Osteoblast (primary cell): ENCODE results near the gene EGLN2. TPM values are rescaled to one million over a fixed set of nuclear protein-coding genes. Genes with fewer than 3 reads are reported as not detected.
"Not testable (repeated sequence)": the region's sequence is repeated elsewhere in the genome, so short reads cannot be mapped to it uniquely, and the experiment has no call there.

Source experiments
- DNase-seq: peaks from one replicate; pipeline ENCODE4 v3.0.0; 2011; ENCODE audit warnings: low spot score, mixed read lengths; ENCODE audit not compliant: insufficient read length; ENCODE audit errors: missing footprints
- H2AFZ ChIP-seq: 2 replicates; pipeline ENCODE4 v1.6.0; 2011; ENCODE audit warnings: mild to moderate bottlenecking, low read length
- H3K27ac ChIP-seq: 2 replicates; pipeline ENCODE4 v1.5.1; 2011; ENCODE audit warnings: mild to moderate bottlenecking, low read depth, low read length, moderate library complexity
- H3K27me3 ChIP-seq: 2 replicates; pipeline ENCODE4 v1.6.0; 2012; ENCODE audit warnings: mild to moderate bottlenecking, control low read depth, inconsistent platforms, low read length, moderate library complexity; ENCODE audit not compliant: insufficient read depth
- H3K36me3 ChIP-seq: 2 replicates; pipeline ENCODE4 v1.5.1; 2011; ENCODE audit warnings: mild to moderate bottlenecking, low read length, control low read depth, moderate library complexity; ENCODE audit not compliant: insufficient read depth
- H3K4me1 ChIP-seq: 2 replicates; pipeline ENCODE4 v1.5.1; 2011; ENCODE audit warnings: mild to moderate bottlenecking, low read length, control low read depth, moderate library complexity; ENCODE audit not compliant: insufficient read depth
- H3K4me2 ChIP-seq: 2 replicates; pipeline ENCODE4 v1.6.0; 2011; ENCODE audit warnings: mild to moderate bottlenecking, low read length; ENCODE audit not compliant: insufficient read depth
- H3K4me3 ChIP-seq: fragments of 200-600 bp; sonication (generic); 3 replicates; pipeline ENCODE4 v1.5.1; 2012; ENCODE audit warnings: mild to moderate bottlenecking, low read length, inconsistent platforms; ENCODE audit not compliant: insufficient read depth
- H3K79me2 ChIP-seq: 2 replicates; pipeline ENCODE4 v1.6.0; 2012; ENCODE audit warnings: mild to moderate bottlenecking, low read length, control low read depth, inconsistent platforms; ENCODE audit not compliant: insufficient read depth
- H3K9me3 ChIP-seq: 2 replicates; pipeline ENCODE4 v1.5.1; 2011; ENCODE audit warnings: low read depth, low read length, control low read depth
- H4K20me1 ChIP-seq: 2 replicates; pipeline ENCODE4 v1.6.0; 2012; ENCODE audit warnings: mild to moderate bottlenecking, low read length, control low read depth; ENCODE audit not compliant: insufficient read depth
- total RNA-seq: library from RNA; depleted of rRNA; stranded (reverse); fragments of >200 nt; gene quantifications from 2 replicates; pipeline ENCODE4 v1.2.3, GENCODE V29; 2012
- TF ChIP-seq, protein P1 (sequence below): IDR thresholded peaks from 2 replicates; pipeline ENCODE4 v1.5.1; 2011; ENCODE audit warnings: mild to moderate bottlenecking, low read depth, low read length, moderate library complexity; ENCODE audit errors: extremely low read depth

EGLN2 gene
- total RNA-seq, 1 donor: 69.8 TPM

DNA sequence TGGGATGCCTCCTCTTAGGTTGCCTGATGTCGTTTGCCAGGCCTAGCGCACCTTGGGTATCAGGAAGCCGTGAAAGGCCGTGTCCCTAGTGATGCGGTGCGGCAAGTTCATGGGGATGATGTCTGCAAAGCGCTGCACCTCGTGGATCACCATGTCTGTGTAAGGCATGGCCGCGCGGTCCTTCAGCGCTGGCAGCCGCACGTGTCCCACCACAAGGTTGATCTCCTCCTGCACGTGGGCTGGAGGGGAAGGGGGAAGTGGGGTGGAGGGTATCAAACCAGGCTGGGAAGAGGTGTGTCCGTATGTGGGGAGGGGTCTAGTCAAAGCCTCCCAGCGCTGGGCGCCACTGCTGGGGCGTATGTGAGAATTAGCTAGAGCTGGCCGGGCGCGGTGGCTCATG is 23.2 kb downstream of the EGLN2 start:
- Histone ChIP-seq H2AFZ (no peak overlapping the region), H4K20me1 (no peaks in the 10 kb centered on the region), H3K4me1 (no peaks in the 10 kb centered on the region), H3K27ac (no peak overlapping the region), H3K79me2 (no peaks in the 10 kb centered on the region), H3K4me3 (no peak overlapping the region), H3K4me2 (no peak overlapping the region), H3K9me3 (no peaks in the 10 kb centered on the region), H3K36me3 (peaks cover 5% of the 10 kb centered on the region), H3K27me3 (no peaks in the 10 kb centered on the region)
- DNase-seq: no peak
- TF ChIP-seq, protein P1, sequence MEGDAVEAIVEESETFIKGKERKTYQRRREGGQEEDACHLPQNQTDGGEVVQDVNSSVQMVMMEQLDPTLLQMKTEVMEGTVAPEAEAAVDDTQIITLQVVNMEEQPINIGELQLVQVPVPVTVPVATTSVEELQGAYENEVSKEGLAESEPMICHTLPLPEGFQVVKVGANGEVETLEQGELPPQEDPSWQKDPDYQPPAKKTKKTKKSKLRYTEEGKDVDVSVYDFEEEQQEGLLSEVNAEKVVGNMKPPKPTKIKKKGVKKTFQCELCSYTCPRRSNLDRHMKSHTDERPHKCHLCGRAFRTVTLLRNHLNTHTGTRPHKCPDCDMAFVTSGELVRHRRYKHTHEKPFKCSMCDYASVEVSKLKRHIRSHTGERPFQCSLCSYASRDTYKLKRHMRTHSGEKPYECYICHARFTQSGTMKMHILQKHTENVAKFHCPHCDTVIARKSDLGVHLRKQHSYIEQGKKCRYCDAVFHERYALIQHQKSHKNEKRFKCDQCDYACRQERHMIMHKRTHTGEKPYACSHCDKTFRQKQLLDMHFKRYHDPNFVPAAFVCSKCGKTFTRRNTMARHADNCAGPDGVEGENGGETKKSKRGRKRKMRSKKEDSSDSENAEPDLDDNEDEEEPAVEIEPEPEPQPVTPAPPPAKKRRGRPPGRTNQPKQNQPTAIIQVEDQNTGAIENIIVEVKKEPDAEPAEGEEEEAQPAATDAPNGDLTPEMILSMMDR: no peak

GRCh38 chr19:40822704-40823553 is 23.9 kb downstream of the EGLN2 start:
- H3K4me3 ChIP-seq, DNase-seq, H3K79me2 ChIP-seq, H3K4me1 ChIP-seq, H3K9me3 ChIP-seq, H2AFZ ChIP-seq, H4K20me1 ChIP-seq, H3K36me3 ChIP-seq, H3K27ac ChIP-seq, H3K4me2 ChIP-seq, H3K27me3 ChIP-seq: not testable (repeated sequence)

DNA sequence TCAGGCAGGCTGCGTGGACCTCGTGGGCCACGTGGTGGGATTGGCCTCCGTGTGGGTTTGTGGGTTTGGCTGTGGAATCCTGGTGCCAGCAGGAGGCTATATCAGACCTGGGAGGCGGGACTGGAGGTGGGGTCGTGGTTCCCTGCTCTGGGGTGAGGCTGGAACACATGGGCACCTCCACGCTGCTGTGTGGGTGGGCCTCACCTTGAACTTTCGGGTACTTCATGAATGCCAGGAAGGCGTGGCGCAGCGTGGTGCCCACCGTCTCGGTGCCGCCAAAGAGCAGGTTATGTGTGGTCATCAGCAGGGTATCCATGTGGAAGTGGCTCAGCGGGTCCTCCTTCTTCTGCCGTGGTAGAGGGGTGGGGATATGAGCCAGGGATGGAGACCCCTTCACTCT is 25.9 kb downstream of the EGLN2 start:
- H3K4me1 ChIP-seq, H3K79me2 ChIP-seq, H3K36me3 ChIP-seq: not testable (repeated sequence)

GRCh38 chr19:40825460-40826095 is 26.6 kb downstream of the EGLN2 start:
- not testable (repeated sequence) for H3K27me3 ChIP-seq, H3K4me2 ChIP-seq, DNase-seq, H4K20me1 ChIP-seq, H3K9me3 ChIP-seq, H3K4me1 ChIP-seq, H2AFZ ChIP-seq, H3K4me3 ChIP-seq, H3K79me2 ChIP-seq, H3K27ac ChIP-seq, H3K36me3 ChIP-seq

More for the DNA sequence above, 25.9 kb downstream of the EGLN2 start:
- not testable (repeated sequence) for H3K9me3 ChIP-seq, H3K27ac ChIP-seq, H3K4me3 ChIP-seq, H3K27me3 ChIP-seq, H4K20me1 ChIP-seq, H3K4me2 ChIP-seq, H2AFZ ChIP-seq, DNase-seq

- not testable (repeated sequence) for H4K20me1 ChIP-seq, H3K4me2 ChIP-seq, DNase-seq, H3K4me1 ChIP-seq, H3K4me3 ChIP-seq, H3K9me3 ChIP-seq, H3K27me3 ChIP-seq, H3K79me2 ChIP-seq, H3K27ac ChIP-seq, H3K36me3 ChIP-seq, H2AFZ ChIP-seq
Measured at GRCh38 chr19:40826312-40826698, 27.3 kb downstream of the EGLN2 start.

DNA sequence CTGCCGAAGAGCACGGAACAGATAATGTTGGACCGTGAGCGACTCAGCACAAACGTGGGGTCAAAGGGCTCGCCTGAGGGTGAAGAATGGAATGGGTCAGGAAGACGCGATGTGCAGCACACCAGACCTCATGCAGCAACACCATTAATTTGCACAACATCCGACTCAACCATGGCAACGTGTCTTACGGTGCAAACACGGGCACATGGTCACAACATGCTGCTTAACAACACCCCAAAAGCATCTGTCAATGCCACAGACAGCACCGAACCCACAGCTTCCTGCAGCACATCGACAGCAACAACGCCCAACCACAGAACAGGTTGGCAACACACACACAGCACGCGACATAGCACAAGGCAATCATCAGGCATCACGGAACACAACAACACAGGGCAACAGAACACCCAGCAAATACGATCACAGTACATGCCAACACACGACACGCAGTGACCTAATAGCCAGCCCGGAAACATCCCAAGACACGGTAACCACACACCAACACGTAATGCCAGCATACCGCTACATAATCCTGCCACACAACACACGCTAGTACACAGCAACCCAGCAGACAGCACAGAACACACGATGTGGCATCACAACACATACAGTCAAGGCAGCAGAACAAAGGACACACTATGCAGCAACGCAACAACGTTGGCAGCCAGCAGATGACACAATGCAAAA is 27.9 kb downstream of the EGLN2 start:
- H3K9me3 ChIP-seq, H2AFZ ChIP-seq, H3K27me3 ChIP-seq, H4K20me1 ChIP-seq, H3K4me1 ChIP-seq, H3K79me2 ChIP-seq, DNase-seq, H3K27ac ChIP-seq, H3K4me2 ChIP-seq, H3K36me3 ChIP-seq, H3K4me3 ChIP-seq: not testable (repeated sequence)
